ENCODE results near the gene LY6G6D.

The LY6G6D gene

GRCh38 chr6:31764198-31764597, 49.0 kb downstream of the LY6G6D start:
- TF ChIP-seq, protein P1, sequence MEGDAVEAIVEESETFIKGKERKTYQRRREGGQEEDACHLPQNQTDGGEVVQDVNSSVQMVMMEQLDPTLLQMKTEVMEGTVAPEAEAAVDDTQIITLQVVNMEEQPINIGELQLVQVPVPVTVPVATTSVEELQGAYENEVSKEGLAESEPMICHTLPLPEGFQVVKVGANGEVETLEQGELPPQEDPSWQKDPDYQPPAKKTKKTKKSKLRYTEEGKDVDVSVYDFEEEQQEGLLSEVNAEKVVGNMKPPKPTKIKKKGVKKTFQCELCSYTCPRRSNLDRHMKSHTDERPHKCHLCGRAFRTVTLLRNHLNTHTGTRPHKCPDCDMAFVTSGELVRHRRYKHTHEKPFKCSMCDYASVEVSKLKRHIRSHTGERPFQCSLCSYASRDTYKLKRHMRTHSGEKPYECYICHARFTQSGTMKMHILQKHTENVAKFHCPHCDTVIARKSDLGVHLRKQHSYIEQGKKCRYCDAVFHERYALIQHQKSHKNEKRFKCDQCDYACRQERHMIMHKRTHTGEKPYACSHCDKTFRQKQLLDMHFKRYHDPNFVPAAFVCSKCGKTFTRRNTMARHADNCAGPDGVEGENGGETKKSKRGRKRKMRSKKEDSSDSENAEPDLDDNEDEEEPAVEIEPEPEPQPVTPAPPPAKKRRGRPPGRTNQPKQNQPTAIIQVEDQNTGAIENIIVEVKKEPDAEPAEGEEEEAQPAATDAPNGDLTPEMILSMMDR (IDR thresholded peaks at IDR 0.05; ENCODE audit: control extremely low read depth, extremely low read depth, low read depth, missing control alignments) = no peak
- POLR2A ChIA-PET = no interaction called here
- CTCF ChIA-PET = no interaction called here
- DNase-seq (ENCODE audit: extremely low spot score) = no peak

DNA sequence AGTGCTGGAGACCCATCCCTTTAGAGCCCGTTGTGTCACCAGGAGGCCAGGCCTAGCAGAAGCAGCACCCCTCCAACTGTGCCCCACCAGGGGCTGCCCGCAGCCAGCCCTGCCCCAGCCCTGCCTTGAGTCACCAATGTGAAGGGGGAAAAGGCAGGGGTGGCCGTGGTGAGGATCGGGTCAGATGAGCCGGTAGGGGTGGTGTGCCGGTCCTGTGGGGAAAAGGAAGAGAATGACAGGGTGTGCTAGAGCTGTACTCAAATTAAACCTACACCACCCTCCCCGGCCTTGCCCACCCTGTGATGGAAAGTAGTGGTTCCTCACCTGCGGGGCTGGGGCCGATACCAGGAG, 50.4 kb downstream of the LY6G6D start:
- TF ChIP-seq, protein P1 (IDR thresholded peaks at IDR 0.05; ENCODE audit: control extremely low read depth, extremely low read depth, low read depth, missing control alignments) = no peak
- ChIA-PET CTCF (no interaction called here), POLR2A (no interaction called here)
- no peak for DNase-seq (ENCODE audit: extremely low spot score)

GRCh38 chr6:31765910-31766794, 51.0 kb downstream of the LY6G6D start:
- ChIA-PET POLR2A (no interaction called here), CTCF (no interaction called here)
- no peak for DNase-seq (ENCODE audit: extremely low spot score)
- TF ChIP-seq, protein P1 (IDR thresholded peaks at IDR 0.05; ENCODE audit: control extremely low read depth, extremely low read depth, low read depth, missing control alignments) = no peak

GRCh38 chr6:31767096-31767645, 52.0 kb downstream of the LY6G6D start:
- TF ChIP-seq, protein P1 (IDR thresholded peaks at IDR 0.05; ENCODE audit: control extremely low read depth, extremely low read depth, low read depth, missing control alignments) = no peak
- no peak for DNase-seq (ENCODE audit: extremely low spot score)
- ChIA-PET POLR2A (no interaction called here), CTCF (no interaction called here)

Data from GM10248 (cell line).